HG03571 (cell line): ENCODE measurements around the gene EPG5.
"Not testable (repeated sequence)": the region's sequence is repeated elsewhere in the genome, so short reads cannot be mapped to it uniquely, and the experiment has no call there.

Experiments
- ATAC-seq: cut with Tn5 transposase; IDR thresholded peaks from one replicate; pipeline ENCODE4 v1.9.1; 2021; ENCODE audit not compliant: unreplicated experiment

The EPG5 gene

GRCh38 chr18:45841060-45841764 lies 125.9 kb downstream of the EPG5 start:
- ATAC-seq: no peak

- peak; percentile 45 for ATAC-seq
Observed at GRCh38 chr18:45839414-45840395, 127.4 kb downstream of the EPG5 start.

- no peak for ATAC-seq
Observed at GRCh38 chr18:45838302-45839070, 128.6 kb downstream of the EPG5 start.

GRCh38 chr18:45837283-45838070 lies 129.7 kb downstream of the EPG5 start:
- peak; percentile 58 for ATAC-seq

- ATAC-seq: no peak
Observed at GRCh38 chr18:45836242-45837205, 130.6 kb downstream of the EPG5 start.

- no peak for ATAC-seq
Observed at GRCh38 chr18:45835057-45835636, 132.0 kb downstream of the EPG5 start.

GRCh38 chr18:45834306-45834705 lies 132.8 kb downstream of the EPG5 start:
- no peak for ATAC-seq

GRCh38 chr18:45833846-45834245 lies 133.3 kb downstream of the EPG5 start:
- no peak for ATAC-seq

- ATAC-seq: no peak
Observed at GRCh38 chr18:45830917-45831316, 136.2 kb downstream of the EPG5 start.

GRCh38 chr18:45829855-45830254 lies 137.3 kb downstream of the EPG5 start:
- no peak for ATAC-seq

- no peak for ATAC-seq
Observed at GRCh38 chr18:45828917-45829811, 138.0 kb downstream of the EPG5 start.

GRCh38 chr18:45826716-45827115 lies 140.4 kb downstream of the EPG5 start:
- not testable (repeated sequence) for ATAC-seq

GRCh38 chr18:45826084-45826483 lies 141.0 kb downstream of the EPG5 start:
- no peak for ATAC-seq

GRCh38 chr18:45825258-45826044 lies 141.7 kb downstream of the EPG5 start, which contains the start of gene SIGLEC15:
SIGLEC15 (plus strand) TSS chr18:45825675; CDS start chr18:45825729, 54 bp downstream.
- no peak for ATAC-seq

- no peak for ATAC-seq
Observed at GRCh38 chr18:45821711-45822110, 145.4 kb downstream of the EPG5 start.

GRCh38 chr18:45821026-45821425 lies 146.1 kb downstream of the EPG5 start:
- no peak for ATAC-seq
